Activated CD8-positive, alpha-beta T cell treated with anti-CD3 and anti-CD28 coated beads, Interleukin-2, amount 10 ng/mL, durations not matched to agents 7 days and 5 days (primary cell): ENCODE data around the gene NBEAL2. TPM values are rescaled to one million over a fixed set of nuclear protein-coding genes. Genes with fewer than 3 reads are reported as not detected.
"Not testable (repeated sequence)": the region's sequence is repeated elsewhere in the genome, so short reads cannot be mapped to it uniquely, and the experiment has no call there.

Experiments used
- ATAC-seq: fragments of 150-1000 bp; cut with Tn5 transposase; one replicate; pipeline ENCODE4 v1.10.0; 2021; ENCODE audit warnings: moderate library complexity
- CTCF ChIA-PET: fragments of 350-600 bp; sonication (Branson Sonifier 250); formaldehyde crosslinking; loops from one replicate; lab custom pipeline; 2021; ENCODE audit warnings: antibody characterized with exemption; lab: Charles Lee
- POLR2A ChIA-PET: fragments of 350-600 bp; sonication (Branson Sonifier 250); formaldehyde crosslinking; loops from one replicate; lab custom pipeline; 2021; ENCODE audit warnings: antibody characterized with exemption; lab: Charles Lee
- DNase-seq: peaks from one replicate; pipeline ENCODE4 v3.0.0-alpha.2; 2020
- H3K27ac Mint-ChIP-seq: one replicate; pipeline ENCODE4 v1.8.0; 2021; ENCODE audit warnings: mild to moderate bottlenecking, mixed read lengths
- H3K27me3 Mint-ChIP-seq: one replicate; pipeline ENCODE4 v1.8.0; 2021; ENCODE audit warnings: low read depth, mixed read lengths
- H3K36me3 Mint-ChIP-seq: one replicate; pipeline ENCODE4 v1.8.0; 2021; ENCODE audit warnings: low read depth, mixed read lengths
- H3K4me1 Mint-ChIP-seq: one replicate; pipeline ENCODE4 v1.8.0; 2021; ENCODE audit warnings: low read depth, mixed read lengths
- H3K4me3 Mint-ChIP-seq: one replicate; pipeline ENCODE4 v1.8.0; 2021; ENCODE audit warnings: mild to moderate bottlenecking, mixed read lengths
- H3K9me3 Mint-ChIP-seq: one replicate; pipeline ENCODE4 v1.8.0; 2022; ENCODE audit warnings: mixed read lengths; ENCODE audit not compliant: insufficient read depth
- total RNA-seq, 2 experiments: library from RNA; stranded (reverse); gene quantifications; one replicate each; pipeline ENCODE4 v1.2.3, GENCODE V29; 2021

Gene NBEAL2
- total RNA-seq, 2 experiments from 2014 or later, result 206 to 212 TPM

DNA sequence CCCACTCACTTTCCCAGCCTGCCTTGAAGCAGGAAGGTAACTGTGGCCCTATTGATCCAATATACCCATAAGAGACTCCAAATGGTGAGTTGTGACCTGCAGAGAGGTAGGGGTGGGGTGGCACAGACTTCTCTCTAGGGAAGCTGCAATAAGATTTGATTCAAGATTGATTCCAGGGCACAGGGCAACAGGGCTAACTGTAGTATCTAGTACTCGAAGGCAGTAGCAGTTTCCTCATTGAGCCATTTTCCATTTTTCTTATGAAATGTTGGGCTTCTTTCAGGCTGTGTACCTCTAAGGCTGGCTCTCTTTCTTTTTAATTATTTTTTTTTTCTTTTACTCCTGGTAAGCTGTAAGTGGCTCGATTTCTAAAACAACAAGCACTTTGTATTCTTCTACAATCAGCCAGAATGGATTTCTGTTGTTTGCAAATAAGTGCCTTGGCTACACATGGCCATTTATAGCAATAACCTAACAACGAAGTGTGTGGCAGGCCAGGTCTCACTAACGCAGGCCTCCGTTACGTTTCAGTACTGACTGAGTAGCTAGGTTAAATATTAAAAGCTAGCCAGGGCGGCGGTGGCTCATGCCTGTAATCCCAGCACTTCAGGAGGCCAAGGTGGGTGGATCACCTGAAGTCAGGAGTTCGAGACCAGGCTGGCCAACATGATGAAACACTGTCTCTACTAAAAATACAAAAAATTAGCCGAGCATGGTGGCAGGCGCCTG lies 22.2 kb upstream of the NBEAL2 start:
- Mint-ChIP-seq H3K4me3 (no peak overlapping the region), H3K27ac (peak overlapping the region; percentile 26), H3K27me3 (no peaks in the 10 kb centered on the region), H3K4me1 (peaks cover 89% of the 10 kb centered on the region), H3K36me3 (peaks cover 38% of the 10 kb centered on the region), H3K9me3 (no peaks in the 10 kb centered on the region)
- no peak for ATAC-seq
- DNase-seq, result no peak
- ChIA-PET CTCF (interaction anchor here (0.7 to 2.3 kb wide), 4 partner anchors 10 to 41 kb away, joined by 3 to 8 read pairs (median 5); no protein-coding TSS in a partner anchor), POLR2A (interaction anchor here (0.6 to 2.4 kb wide), 3 partner anchors 15 to 30 kb away, joined by 3 to 12 read pairs (median 4); partner anchors contain the start of gene NBEAL2)

GRCh38 chr3:46958467-46959160 lies 20.9 kb upstream of the NBEAL2 start:
- Mint-ChIP-seq H3K36me3 (peaks cover 48% of the 10 kb centered on the region), H3K4me3 (no peak overlapping the region), H3K9me3 (no peaks in the 10 kb centered on the region), H3K4me1 (peaks cover 87% of the 10 kb centered on the region), H3K27ac (peak overlapping the region; percentile 83), H3K27me3 (no peaks in the 10 kb centered on the region)
- ChIA-PET CTCF (interaction anchor here (0.9 to 1.6 kb wide), 8 partner anchors 9 to 49 kb away, joined by 3 to 12 read pairs (median 3); partner anchors contain the start of gene CCDC12), POLR2A (interaction anchor here (0.6 to 1.8 kb wide), 7 partner anchors 11 to 285 kb away, joined by 3 to 10 read pairs (median 3); no protein-coding TSS in a partner anchor)
- ATAC-seq, result no peak
- DNase-seq, result no peak

- ChIA-PET CTCF (interaction anchor here (0.9 to 1.6 kb wide), 8 partner anchors 8 to 32 kb away, joined by 3 to 12 read pairs (median 4); partner anchors contain the start of gene CCDC12), POLR2A (interaction anchor here (0.6 to 1.8 kb wide), 7 partner anchors 11 to 284 kb away, joined by 3 to 10 read pairs (median 4); no protein-coding TSS in a partner anchor)
- ATAC-seq (peak; percentile 57), DNase-seq (no peak)
- H3K4me3 Mint-ChIP-seq, result no peak overlapping the region
- peak overlapping the region; percentile 83 for H3K27ac Mint-ChIP-seq
- H3K9me3 Mint-ChIP-seq, result no peaks in the 10 kb centered on the region
- peaks cover 82% of the 10 kb centered on the region for H3K4me1 Mint-ChIP-seq
- H3K27me3 Mint-ChIP-seq, result no peaks in the 10 kb centered on the region
- H3K36me3 Mint-ChIP-seq, result peaks cover 48% of the 10 kb centered on the region
These were observed 20.3 kb upstream of the NBEAL2 start for GRCh38 chr3:46959161-46959511.

GRCh38 chr3:46960081-46960701 lies 19.3 kb upstream of the NBEAL2 start:
- H3K9me3 Mint-ChIP-seq, result no peaks in the 10 kb centered on the region
- no peaks in the 10 kb centered on the region for H3K27me3 Mint-ChIP-seq
- peaks cover 75% of the 10 kb centered on the region for H3K4me1 Mint-ChIP-seq
- ChIA-PET POLR2A (interaction anchor here (0.8 to 1.5 kb wide), 2 partner anchors 20 to 22 kb away, joined by 4 to 5 read pairs; no protein-coding TSS in a partner anchor), CTCF (interaction anchor here (1.2 to 1.5 kb wide), 3 partner anchors 10 to 14 kb away, joined by 3 to 4 read pairs (median 4); no protein-coding TSS in a partner anchor)
- H3K4me3 Mint-ChIP-seq, result no peak overlapping the region
- ATAC-seq, result no peak
- DNase-seq, result no peak
- peak overlapping the region; percentile 83 for H3K27ac Mint-ChIP-seq
- peaks cover 46% of the 10 kb centered on the region for H3K36me3 Mint-ChIP-seq

- ATAC-seq, result no peak
- H3K27me3 Mint-ChIP-seq, result no peaks in the 10 kb centered on the region
- peak overlapping the region; percentile 83 for H3K27ac Mint-ChIP-seq
- H3K4me3 Mint-ChIP-seq, result no peak overlapping the region
- CTCF ChIA-PET, result interaction anchor here (1.4 to 1.5 kb wide), 2 partner anchors 14 kb away, joined by 3 to 4 read pairs; no protein-coding TSS in a partner anchor
- DNase-seq, result no peak
- H3K9me3 Mint-ChIP-seq, result no peaks in the 10 kb centered on the region
- POLR2A ChIA-PET, result no interaction called here
- peaks cover 50% of the 10 kb centered on the region for H3K36me3 Mint-ChIP-seq
- peaks cover 75% of the 10 kb centered on the region for H3K4me1 Mint-ChIP-seq
These were observed 18.6 kb upstream of the NBEAL2 start for GRCh38 chr3:46960835-46961234.

- peaks cover 57% of the 10 kb centered on the region for H3K36me3 Mint-ChIP-seq
- no peak overlapping the region for H3K4me3 Mint-ChIP-seq
- DNase-seq (no peak), ATAC-seq (no peak)
- ChIA-PET CTCF (no interaction called here), POLR2A (no interaction called here)
- H3K4me1 Mint-ChIP-seq, result peaks cover 76% of the 10 kb centered on the region
- peak overlapping the region; percentile 37 for H3K27ac Mint-ChIP-seq
- no peaks in the 10 kb centered on the region for H3K27me3 Mint-ChIP-seq
- no peaks in the 10 kb centered on the region for H3K9me3 Mint-ChIP-seq
These were observed 17.0 kb upstream of the NBEAL2 start for GRCh38 chr3:46962427-46962826.

DNA sequence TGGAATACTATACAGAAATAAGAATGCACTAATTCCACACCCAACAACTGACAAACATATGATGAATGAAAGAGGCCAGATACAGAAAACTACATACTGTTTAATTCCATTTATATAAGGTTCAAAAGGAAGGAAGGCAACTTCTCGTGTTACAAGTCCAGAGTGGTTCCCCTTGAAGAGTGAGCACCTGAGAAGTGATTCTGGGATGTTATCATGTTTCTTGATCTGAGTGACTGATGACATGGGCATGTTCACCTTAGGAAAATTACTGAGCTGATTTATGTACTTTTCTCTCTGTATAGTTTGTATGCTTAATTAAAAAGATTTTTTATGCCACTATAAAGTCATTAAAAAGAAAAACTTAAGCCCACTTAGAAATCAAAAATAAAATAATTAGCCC lies 16.5 kb upstream of the NBEAL2 start:
- H3K4me3 Mint-ChIP-seq, result no peak overlapping the region
- peaks cover 80% of the 10 kb centered on the region for H3K4me1 Mint-ChIP-seq
- peaks cover 56% of the 10 kb centered on the region for H3K36me3 Mint-ChIP-seq
- H3K27ac Mint-ChIP-seq, result peak overlapping the region; percentile 37
- ChIA-PET POLR2A (no interaction called here), CTCF (no interaction called here)
- DNase-seq (no peak), ATAC-seq (no peak)
- H3K9me3 Mint-ChIP-seq, result no peaks in the 10 kb centered on the region
- H3K27me3 Mint-ChIP-seq, result no peaks in the 10 kb centered on the region

- Mint-ChIP-seq H3K4me1 (peaks cover 80% of the 10 kb centered on the region), H3K36me3 (peaks cover 55% of the 10 kb centered on the region)
- H3K4me3 Mint-ChIP-seq, DNase-seq, ATAC-seq, H3K9me3 Mint-ChIP-seq, CTCF ChIA-PET, POLR2A ChIA-PET, H3K27me3 Mint-ChIP-seq, H3K27ac Mint-ChIP-seq: not testable (repeated sequence)
These were observed 15.4 kb upstream of the NBEAL2 start for GRCh38 chr3:46964038-46964590.

GRCh38 chr3:46965151-46965550 lies 14.3 kb upstream of the NBEAL2 start:
- peaks cover 57% of the 10 kb centered on the region for H3K36me3 Mint-ChIP-seq
- H3K4me1 Mint-ChIP-seq, result peaks cover 79% of the 10 kb centered on the region
- ATAC-seq (no peak), DNase-seq (no peak)
- ChIA-PET CTCF (no interaction called here), POLR2A (no interaction called here)
- H3K27ac Mint-ChIP-seq, result peak overlapping the region; percentile 9
- no peaks in the 10 kb centered on the region for H3K9me3 Mint-ChIP-seq
- no peaks in the 10 kb centered on the region for H3K27me3 Mint-ChIP-seq
- no peak overlapping the region for H3K4me3 Mint-ChIP-seq

DNA sequence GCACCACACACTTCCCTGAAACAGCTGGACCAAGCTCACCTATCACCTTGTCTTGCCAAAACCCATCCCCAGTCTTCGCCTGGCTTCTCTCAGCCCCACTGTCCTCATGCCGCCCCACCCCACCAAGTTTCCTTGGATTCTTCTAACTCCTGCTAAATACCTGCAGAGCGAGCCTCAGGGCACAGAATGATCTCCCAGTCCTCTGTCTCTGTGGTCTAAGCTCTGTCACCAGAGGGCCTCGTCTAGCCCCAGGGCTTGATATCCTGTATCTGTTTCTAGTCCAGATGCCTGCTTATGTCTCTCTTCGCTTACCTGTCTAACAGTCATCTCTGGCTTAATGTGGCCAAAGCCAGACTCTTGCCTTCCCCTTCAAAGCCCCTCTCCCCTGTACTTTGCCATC lies 12.7 kb upstream of the NBEAL2 start:
- no peaks in the 10 kb centered on the region for H3K9me3 Mint-ChIP-seq
- H3K27me3 Mint-ChIP-seq, result no peaks in the 10 kb centered on the region
- H3K36me3 Mint-ChIP-seq, result peaks cover 62% of the 10 kb centered on the region

More for the DNA sequence above, 12.7 kb upstream of the NBEAL2 start:
- CTCF ChIA-PET, result interaction anchor here (0.9 to 2.7 kb wide), 5 partner anchors 8 to 44 kb away, joined by 3 to 12 read pairs (median 4); no protein-coding TSS in a partner anchor
- ATAC-seq (peak; percentile 58), DNase-seq (no peak)
- POLR2A ChIA-PET, result interaction anchor here (1.1 to 2.2 kb wide), 3 partner anchors 10 to 21 kb away, joined by 3 to 7 read pairs (median 5); partner anchors contain the start of gene CCDC12
- H3K4me3 Mint-ChIP-seq, result no peak overlapping the region
- H3K27ac Mint-ChIP-seq, result peak overlapping the region; percentile 77
- H3K4me1 Mint-ChIP-seq, result peaks cover 79% of the 10 kb centered on the region
